ENCODE measurements around the gene COL19A1.
"Not testable (repeated sequence)": the region's sequence is repeated elsewhere in the genome, so short reads cannot be mapped to it uniquely, and the experiment has no call there.

Gene COL19A1

DNA sequence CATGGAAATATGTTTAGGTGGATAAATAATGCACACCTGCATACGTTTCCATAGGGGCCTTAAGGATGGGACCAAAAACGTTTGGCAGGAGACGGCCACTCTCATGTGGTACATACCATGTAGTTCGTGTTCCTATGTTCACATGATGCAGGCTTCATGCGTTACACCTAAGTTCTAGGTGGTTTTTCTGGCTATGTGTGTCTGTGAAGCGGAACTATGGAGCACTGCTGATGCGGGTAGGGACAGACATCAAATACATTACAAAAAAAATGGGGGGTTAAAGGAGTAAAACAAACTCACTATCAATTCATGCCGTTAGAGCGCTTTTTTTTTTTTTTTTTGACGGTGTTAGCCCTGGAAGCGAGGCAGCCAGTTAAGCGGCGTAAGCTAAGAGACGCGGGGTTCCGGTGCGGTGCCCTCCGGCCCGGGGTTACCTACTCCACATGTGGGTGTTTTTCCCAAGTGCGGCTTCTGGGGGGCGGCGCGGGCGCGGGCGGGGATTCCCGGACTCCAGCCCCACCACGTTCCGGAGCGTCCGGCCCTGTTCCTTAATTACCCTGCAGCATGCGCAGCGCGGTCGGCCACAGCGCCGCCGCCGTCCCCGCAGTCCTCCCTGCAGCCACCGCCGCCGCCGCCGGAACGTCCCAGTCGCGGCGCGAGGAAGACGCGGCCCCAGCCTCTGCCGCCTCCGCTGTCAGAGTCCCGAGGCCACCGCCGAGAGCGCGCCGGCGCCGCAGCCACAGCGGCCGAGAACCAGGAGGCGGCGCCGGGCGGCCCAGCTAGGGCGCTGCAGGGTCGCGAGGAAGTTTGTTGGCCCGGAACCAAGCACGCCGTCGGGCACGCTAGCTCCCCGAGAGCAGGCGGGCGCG, 648 bp downstream of the COL19A1 start:
- peak; percentile 49 for DNase-seq (ENCODE audit: low read depth)

DNA sequence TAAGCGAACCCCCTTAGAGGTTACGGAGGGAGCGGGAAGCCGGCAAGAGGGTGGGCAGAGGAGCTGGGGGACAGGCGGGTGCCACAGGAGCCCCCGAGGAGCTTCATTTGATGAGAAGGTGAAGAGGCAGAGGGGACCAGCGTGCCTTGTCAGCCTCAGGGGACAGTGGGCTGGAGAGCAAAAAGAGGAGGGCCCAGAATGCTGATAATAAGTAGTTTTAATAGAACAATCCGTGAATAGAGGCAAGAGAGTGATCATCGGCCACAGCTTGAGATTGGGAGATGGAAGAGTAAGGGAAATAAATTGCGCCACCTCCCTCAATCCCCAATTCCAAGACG, 1.3 kb downstream of the COL19A1 start:
- no peak for DNase-seq (ENCODE audit: low read depth)

DNA sequence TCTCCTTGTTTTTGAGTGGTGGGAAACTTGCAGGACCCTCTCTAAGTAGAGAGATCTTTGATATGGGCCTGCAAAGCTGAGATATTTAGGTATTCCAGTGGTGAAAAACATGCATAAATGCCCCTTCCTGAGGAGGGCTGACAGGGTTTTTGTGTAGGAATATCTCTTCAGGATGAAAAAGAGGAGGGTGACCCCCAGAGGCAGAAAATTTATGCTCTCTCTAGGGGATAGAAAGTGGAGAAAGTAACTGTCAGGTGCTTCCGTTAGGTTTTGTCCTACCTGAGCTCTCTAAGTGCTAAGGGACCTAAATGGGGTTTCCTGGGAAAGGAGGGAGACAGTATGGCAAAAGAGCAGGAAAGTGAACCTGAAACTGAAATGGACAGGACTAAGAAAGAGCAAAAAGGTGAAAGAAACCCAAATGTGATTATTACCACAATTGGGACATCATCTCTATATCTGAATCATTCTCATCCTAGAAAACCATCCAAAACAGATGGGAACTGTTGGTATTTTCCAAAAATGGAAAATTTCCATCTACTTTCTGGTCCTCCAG, 2.0 kb downstream of the COL19A1 start:
- DNase-seq (ENCODE audit: low read depth): no peak

DNA sequence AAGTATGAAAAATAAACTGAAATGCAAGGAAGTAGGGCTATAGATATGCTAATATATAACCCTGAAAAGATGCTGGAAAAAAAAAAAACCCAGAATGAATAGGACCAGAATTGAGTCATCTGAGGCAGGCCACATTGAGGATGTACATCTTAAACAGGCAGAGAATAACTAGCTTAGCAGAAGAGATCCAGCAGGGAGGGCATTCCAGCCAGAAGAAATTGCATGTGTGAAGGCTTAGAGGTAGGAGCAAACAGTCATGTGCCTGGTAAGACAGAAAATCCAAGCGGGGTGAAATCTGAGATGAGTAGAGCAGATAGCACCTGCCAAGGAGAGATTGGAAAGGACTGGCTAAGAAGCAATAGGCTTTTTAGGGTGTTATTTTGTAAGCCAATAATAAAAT, 2.6 kb downstream of the COL19A1 start:
- DNase-seq (ENCODE audit: low read depth): no peak

- DNase-seq (ENCODE audit: low read depth): no peak
These were observed 4.8 kb downstream of the COL19A1 start for GRCh38 chr6:69871107-69871506.

DNA sequence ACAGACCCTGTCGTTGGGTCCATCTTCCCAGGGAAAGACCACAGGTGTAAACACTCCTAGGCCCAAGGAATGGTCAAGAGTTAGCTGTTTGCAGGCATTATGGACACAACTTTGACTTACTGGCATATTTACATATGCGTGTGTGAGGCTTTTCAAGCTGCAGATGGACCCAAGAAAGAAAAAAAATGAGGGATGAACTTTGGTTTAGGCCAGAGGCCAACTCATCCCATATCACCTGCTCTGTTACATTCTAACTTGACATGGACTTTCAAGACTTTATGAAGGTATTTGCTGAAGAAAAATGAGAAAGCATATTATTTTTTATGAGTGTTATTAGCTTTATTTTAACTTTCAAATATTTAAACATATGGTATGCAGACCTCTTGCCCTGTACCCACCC, 6.9 kb downstream of the COL19A1 start:
- DNase-seq (ENCODE audit: low read depth): no peak

DNA sequence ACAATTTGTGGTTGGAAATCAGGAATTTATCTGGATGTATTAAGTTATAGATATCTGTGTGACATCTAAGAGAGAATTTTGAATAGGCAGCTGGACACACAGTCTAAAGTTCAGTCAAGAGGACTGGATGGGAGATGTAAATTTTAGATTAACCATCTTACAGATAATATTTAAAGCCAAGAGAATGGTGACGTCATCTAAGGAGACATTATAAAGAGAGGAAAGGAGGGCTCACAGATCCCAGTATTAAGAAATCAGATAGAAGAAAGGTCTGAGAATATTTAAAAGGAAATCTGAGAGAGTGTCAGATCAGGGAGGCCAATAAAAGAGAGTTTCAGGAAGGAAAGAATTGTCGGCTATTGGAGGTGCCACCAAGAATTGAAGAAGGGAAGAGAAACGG, 9.4 kb downstream of the COL19A1 start:
- no peak for DNase-seq (ENCODE audit: low read depth)

DNA sequence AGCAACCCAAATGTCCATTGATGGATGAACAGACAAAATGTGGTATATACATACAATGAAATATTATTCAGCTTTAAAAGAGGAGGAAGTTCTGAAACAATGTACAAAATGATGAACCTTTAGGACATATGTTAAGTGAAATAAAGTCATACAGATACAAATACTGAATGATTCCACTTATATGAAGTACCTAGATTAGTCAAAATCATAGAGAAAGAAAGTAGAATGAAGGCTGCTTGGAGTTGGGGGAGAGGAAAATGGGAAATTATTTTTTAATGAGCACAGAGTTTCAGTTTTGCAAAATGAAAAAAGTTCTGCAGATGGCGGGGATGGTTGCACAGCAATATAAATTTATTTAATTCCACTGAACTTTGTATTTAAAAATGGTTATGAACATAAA, 12.4 kb downstream of the COL19A1 start:
- DNase-seq (ENCODE audit: low read depth): no peak

- no peak for DNase-seq (ENCODE audit: low read depth)
These were observed 14.2 kb downstream of the COL19A1 start for GRCh38 chr6:69880601-69881000.

GRCh38 chr6:69881322-69882151, 15.2 kb downstream of the COL19A1 start:
- no peak for DNase-seq (ENCODE audit: low read depth)

DNA sequence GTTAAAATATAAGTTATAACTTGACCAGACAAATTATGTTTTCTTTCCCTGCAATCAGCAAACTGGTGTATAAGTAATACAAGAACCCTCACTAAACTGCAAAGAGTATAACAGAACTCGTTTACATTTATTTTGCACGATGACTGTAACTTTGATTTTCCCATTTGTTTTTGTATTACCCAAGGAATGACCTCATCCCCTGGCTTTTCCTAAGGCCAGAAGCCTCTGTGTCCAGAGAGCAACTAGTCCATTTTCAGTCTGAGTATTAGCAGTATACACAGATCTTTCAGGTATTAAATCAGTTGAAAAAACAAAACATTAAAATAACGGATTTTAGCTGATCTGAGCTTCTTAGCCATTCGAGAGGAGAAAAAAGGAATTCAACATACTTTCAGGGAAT, 17.2 kb downstream of the COL19A1 start:
- DNase-seq (ENCODE audit: low read depth): no peak

DNA sequence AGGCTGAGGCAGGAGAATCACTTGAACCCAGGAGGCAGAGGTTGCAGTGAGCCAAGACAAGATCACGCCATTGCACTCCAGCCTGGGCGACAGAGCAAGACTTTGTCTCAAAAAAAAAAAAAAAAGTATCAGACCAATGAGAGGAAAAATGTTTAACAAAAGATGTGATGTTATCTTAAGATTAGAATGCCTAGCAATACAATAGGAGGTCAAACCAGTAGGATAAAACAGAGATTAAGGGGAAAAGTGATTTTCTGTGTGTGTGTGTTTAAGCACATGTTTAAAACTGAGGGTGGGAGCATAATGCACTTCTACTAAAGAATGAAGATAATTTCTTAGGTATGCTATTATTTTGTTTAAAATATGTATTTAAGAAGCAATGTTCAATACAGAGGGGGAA, 17.9 kb downstream of the COL19A1 start:
- DNase-seq (ENCODE audit: low read depth): no peak

DNA sequence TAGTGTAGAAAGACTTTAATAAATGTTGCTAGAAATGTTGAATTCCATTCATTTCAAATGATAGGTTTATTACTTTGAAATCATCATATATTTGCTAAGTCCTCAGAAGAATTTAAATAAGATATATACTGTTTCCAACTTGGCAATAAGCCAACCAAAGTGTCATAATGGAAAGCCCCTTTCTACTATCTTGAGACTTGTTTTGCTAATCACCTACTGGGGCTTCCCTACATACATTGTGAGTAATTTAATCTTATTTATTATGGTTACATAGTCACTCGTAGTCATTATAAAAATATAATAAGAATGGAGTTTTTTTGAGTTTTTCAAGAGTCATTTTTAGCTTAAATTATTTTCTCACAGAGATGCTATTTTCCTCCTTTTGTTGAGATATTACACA, 20.7 kb downstream of the COL19A1 start:
- DNase-seq (ENCODE audit: low read depth): no peak

GRCh38 chr6:69887714-69888345, 21.5 kb downstream of the COL19A1 start:
- DNase-seq (ENCODE audit: low read depth): no peak

DNA sequence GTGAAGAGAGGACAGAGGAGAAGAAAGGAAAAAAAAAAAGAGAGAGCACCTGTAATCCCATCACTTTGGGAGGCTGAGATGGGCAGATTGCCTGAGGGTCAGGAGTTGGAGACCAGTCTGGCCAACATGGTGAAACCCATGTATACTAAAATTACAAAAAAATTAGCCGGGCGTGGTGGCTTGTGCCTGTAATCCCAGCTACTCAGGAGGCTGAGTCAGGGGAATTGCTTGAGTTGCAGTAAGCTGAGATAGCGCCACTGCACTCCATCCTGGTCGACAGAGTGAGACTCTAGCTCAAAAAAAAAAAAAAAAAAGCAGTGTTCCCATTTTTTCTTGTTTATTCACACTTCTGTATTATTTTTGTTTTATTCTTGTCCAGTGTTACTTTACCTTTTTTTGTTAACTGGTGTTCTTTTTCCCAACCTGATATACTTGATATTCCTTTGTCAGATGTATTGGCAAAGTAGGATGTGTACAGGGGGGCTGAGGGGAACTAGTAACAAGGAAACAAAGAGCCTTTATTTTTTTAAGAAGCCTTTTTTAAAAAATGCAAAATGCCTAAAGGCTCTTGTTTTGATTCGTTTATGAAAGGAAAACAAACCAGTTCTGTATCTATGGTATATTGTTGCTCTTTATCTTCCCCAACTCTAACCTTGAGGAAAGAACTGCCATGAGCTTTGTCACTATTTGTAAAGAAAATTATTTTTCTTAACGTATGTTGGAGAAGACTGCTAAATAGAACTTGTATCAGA, 22.3 kb downstream of the COL19A1 start:
- no peak for DNase-seq (ENCODE audit: low read depth)

DNA sequence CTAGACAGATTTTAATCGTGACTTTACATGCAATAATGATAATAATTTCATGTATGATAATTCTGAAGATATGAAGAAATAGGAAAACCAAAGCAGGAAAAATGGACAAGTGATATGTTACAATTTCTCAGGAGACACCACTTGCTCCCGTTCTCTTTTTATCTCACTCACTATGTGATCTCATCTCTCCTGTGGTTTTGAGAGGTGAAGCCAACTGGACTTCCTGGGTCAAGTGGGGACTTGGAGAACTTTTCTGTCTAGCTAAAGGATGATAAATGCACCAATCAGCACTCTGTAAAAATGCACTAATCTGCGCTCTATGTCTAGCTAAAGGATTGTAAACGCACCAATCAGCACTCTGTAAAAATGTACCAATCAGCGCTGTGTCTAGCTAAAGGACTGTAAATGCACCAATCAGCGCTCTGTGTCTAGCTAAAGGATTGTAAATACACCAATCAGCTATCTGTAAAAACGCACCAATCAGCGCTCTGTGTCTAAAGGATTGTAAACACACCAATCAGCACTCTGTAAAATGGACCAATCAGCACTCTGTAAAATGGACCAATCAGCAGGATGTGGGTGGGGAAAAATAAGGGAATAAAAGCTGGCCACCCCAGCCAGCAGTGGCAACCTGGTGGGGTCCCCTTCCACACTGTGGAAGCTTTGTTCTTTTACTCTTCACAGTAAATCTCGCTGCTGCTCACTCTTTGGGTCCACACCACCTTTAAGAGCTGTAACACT, 23.0 kb downstream of the COL19A1 start:
- not testable (repeated sequence) for DNase-seq (ENCODE audit: low read depth)

DNA sequence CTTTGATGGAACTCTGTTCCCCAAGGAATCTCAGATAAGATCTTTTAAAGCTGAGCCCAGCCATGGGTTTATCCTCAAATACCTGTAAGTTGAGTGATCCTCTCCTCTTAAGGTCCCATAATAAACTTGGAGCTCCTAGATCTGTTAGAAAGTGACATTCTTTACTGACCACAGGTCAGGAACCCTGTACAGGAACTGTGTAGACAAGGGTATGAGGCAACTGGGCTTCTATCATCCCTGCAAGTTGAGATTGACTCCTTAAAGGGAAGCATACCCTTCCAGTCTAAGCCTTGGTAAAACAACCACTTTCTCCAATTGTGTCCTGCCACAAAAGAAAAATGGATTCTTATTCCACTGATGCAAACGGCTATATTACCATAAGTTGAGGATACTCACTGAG, 26.2 kb downstream of the COL19A1 start:
- not testable (repeated sequence) for DNase-seq (ENCODE audit: low read depth)

DNA sequence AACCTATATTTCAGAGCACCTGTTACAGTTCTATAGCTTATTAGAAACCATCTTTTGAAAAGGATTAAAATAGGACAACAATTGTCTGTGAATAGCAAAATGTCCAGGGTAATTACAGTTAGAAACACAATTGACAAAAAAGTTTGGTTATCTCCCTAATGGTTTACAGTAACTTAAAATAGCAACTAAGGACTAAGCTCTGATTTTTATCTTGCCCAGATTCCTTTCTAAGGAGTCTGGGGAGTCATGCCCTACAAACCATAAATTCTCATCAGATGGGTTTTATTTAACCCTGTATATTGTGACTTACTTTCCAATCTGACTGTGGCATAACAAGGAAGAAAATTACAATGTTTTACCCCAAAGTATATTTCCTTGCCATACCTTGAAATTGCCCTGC, 26.9 kb downstream of the COL19A1 start:
- DNase-seq (ENCODE audit: low read depth): not testable (repeated sequence)

- no peak for DNase-seq (ENCODE audit: low read depth)
These were observed 28.4 kb downstream of the COL19A1 start for GRCh38 chr6:69894578-69895347.

GRCh38 chr6:69895396-69895795, 29.0 kb downstream of the COL19A1 start:
- DNase-seq (ENCODE audit: low read depth): no peak
